BLaER1 treated with 17β-estradiol and CSF1 and Interleukin-3, amounts not matched to agents 10 nM and 100 nM (cell line): ENCODE results near the gene CHTF18.

Experiments used
- H3K27ac ChIP-seq, 11 experiments: shearing (Covaris generic); formaldehyde crosslinking; 2 replicates each; pipeline ENCODE4 v1.8.1; 2022
- H3K27me3 ChIP-seq, 11 experiments: shearing (Covaris generic); formaldehyde crosslinking; 2 replicates each; pipeline ENCODE4 v1.8.1; 2022
- H3K36me3 ChIP-seq, 11 experiments: shearing (Covaris generic); formaldehyde crosslinking; 2 replicates each; pipeline ENCODE4 v1.8.1; 2022
- H3K4me1 ChIP-seq, 10 experiments: shearing (Covaris generic); formaldehyde crosslinking; 2 replicates each; pipeline ENCODE4 v1.8.1; 2022
- H3K4me2 ChIP-seq, 11 experiments: shearing (Covaris generic); formaldehyde crosslinking; 2 replicates each; pipeline ENCODE4 v1.8.1; 2022
- H3K4me3 ChIP-seq, 10 experiments: shearing (Covaris generic); formaldehyde crosslinking; 2 replicates each; pipeline ENCODE4 v1.8.1; 2022
- H3K9ac ChIP-seq, 11 experiments: shearing (Covaris generic); formaldehyde crosslinking; 2 replicates each; pipeline ENCODE4 v1.8.1; 2022
- H3K9me3 ChIP-seq, 11 experiments: shearing (Covaris generic); formaldehyde crosslinking; replicated peaks in 1 of 11; 2 replicates each; pipeline ENCODE4 v1.8.1; 2022
- H4K20me1 ChIP-seq, 11 experiments: shearing (Covaris generic); formaldehyde crosslinking; 2 replicates each; pipeline ENCODE4 v1.8.1; 2022
- Cebpa-rat ChIP-seq, 11 experiments: shearing (Covaris generic); IDR thresholded peaks; 2 replicates each; pipeline ENCODE4 v1.8.1; 2022

Gene CHTF18

GRCh38 chr16:824601-825000 is 36.2 kb downstream of the CHTF18 start:
- no peaks in the 10 kb centered on the region for H3K36me3 ChIP-seq
- peak overlapping the region in 7 of 11 experiments; percentile 21 to 63 (median 53); a peak in 5 of 22 replicates for H3K9ac ChIP-seq
- peaks cover 0 to 9% (median 0%) of the 10 kb centered on the region in 11 experiments; a peak in 4 of 22 replicates for H4K20me1 ChIP-seq
- no peak overlapping the region; a peak in 1 of 20 replicates for H3K4me3 ChIP-seq
- H3K27me3 ChIP-seq = peaks cover 0 to 48% (median 0%) of the 10 kb centered on the region in 11 experiments; a peak in 8 of 22 replicates
- H3K27ac ChIP-seq = peak overlapping the region in 4 of 11 experiments; percentile 61 to 76 (median 68); a peak in 6 of 22 replicates
- no peak for TF ChIP-seq Cebpa-rat (IDR thresholded peaks at IDR 0.05)
- H3K4me2 ChIP-seq = peak overlapping the region; percentile 68 to 94 (median 80); a peak in 18 of 22 replicates
- H3K9me3 ChIP-seq = peaks cover 0 to 14% (median 0%) of the 10 kb centered on the region in 11 experiments; a peak in 7 of 22 replicates
- peaks cover 12 to 87% (median 71%) of the 10 kb centered on the region in 10 experiments for H3K4me1 ChIP-seq

- H4K20me1 ChIP-seq = peaks cover 0 to 9% (median 0%) of the 10 kb centered on the region in 11 experiments; a peak in 1 of 22 replicates
- H3K36me3 ChIP-seq = no peaks in the 10 kb centered on the region
- peak overlapping the region; percentile 6 to 53 (median 20); a peak in 13 of 20 replicates for H3K4me3 ChIP-seq
- H3K27me3 ChIP-seq = peaks cover 0 to 45% (median 0%) of the 10 kb centered on the region in 11 experiments; a peak in 8 of 22 replicates
- H3K4me2 ChIP-seq = peak overlapping the region; percentile 68 to 94 (median 80)
- H3K4me1 ChIP-seq = peaks cover 15 to 87% (median 71%) of the 10 kb centered on the region in 10 experiments
- H3K27ac ChIP-seq = peak overlapping the region in 6 of 11 experiments; percentile 30 to 76 (median 63); a peak in 11 of 22 replicates
- TF ChIP-seq Cebpa-rat (IDR thresholded peaks at IDR 0.05) = no peak
- peak overlapping the region in 10 of 11 experiments; percentile 6 to 63 (median 25); a peak in 16 of 22 replicates for H3K9ac ChIP-seq
- peaks cover 0 to 14% (median 0%) of the 10 kb centered on the region in 11 experiments; a peak in 7 of 22 replicates for H3K9me3 ChIP-seq
Measured at GRCh38 chr16:825341-826061, 37.1 kb downstream of the CHTF18 start.

GRCh38 chr16:827513-827912 is 39.1 kb downstream of the CHTF18 start:
- H3K4me2 ChIP-seq = peak overlapping the region in 9 of 11 experiments; percentile 34 to 83 (median 76); a peak in 16 of 22 replicates
- TF ChIP-seq Cebpa-rat (IDR thresholded peaks at IDR 0.05) = no peak
- peaks cover 0 to 43% (median 0%) of the 10 kb centered on the region in 11 experiments; a peak in 8 of 22 replicates for H3K27me3 ChIP-seq

GRCh38 chr16:828891-829290 is 40.5 kb downstream of the CHTF18 start:
- Histone ChIP-seq H3K4me2 (peak overlapping the region in 6 of 11 experiments; percentile 25 to 83 (median 78); a peak in 9 of 22 replicates), H3K9me3 (peaks cover 0 to 7% (median 0%) of the 10 kb centered on the region in 11 experiments; a peak in 4 of 22 replicates), H4K20me1 (peaks cover 0 to 9% (median 0%) of the 10 kb centered on the region in 11 experiments; a peak in 1 of 22 replicates), H3K27me3 (peaks cover 0 to 42% (median 0%) of the 10 kb centered on the region in 11 experiments; a peak in 8 of 22 replicates), H3K4me3 (no peak overlapping the region), H3K4me1 (peaks cover 31 to 86% (median 77%) of the 10 kb centered on the region in 10 experiments), H3K27ac (no peak overlapping the region), H3K9ac (0 out of 22 replicates have a peak overlapping the region, but pooled peaks of 1 of the 11 experiments have one; percentile 5), H3K36me3 (no peaks in the 10 kb centered on the region)
- no peak for TF ChIP-seq Cebpa-rat (IDR thresholded peaks at IDR 0.05)

More at GRCh38 chr16:827513-827912, 39.1 kb downstream of the CHTF18 start:
- H3K27ac ChIP-seq = peak overlapping the region in 3 of 11 experiments; percentile 48 to 68 (median 49); a peak in 4 of 22 replicates
- peaks cover 0 to 14% (median 0%) of the 10 kb centered on the region in 11 experiments; a peak in 7 of 22 replicates for H3K9me3 ChIP-seq
- H4K20me1 ChIP-seq = peaks cover 0 to 9% (median 0%) of the 10 kb centered on the region in 11 experiments; a peak in 1 of 22 replicates
- H3K4me3 ChIP-seq = no peak overlapping the region
- H3K4me1 ChIP-seq = peaks cover 31 to 86% (median 77%) of the 10 kb centered on the region in 10 experiments
- H3K36me3 ChIP-seq = no peaks in the 10 kb centered on the region
- H3K9ac ChIP-seq = no peak overlapping the region

GRCh38 chr16:830107-830870 is 41.9 kb downstream of the CHTF18 start:
- peaks cover 26 to 78% (median 64%) of the 10 kb centered on the region in 10 experiments for H3K4me1 ChIP-seq
- no peak for TF ChIP-seq Cebpa-rat (IDR thresholded peaks at IDR 0.05)
- H4K20me1 ChIP-seq = no peaks in the 10 kb centered on the region
- no peaks in the 10 kb centered on the region for H3K36me3 ChIP-seq
- peak overlapping the region in 4 of 10 experiments; percentile 22 to 32 (median 28); a peak in 5 of 20 replicates for H3K4me3 ChIP-seq
- H3K9me3 ChIP-seq = peaks cover 0 to 15% (median 7%) of the 10 kb centered on the region in 11 experiments; a peak in 14 of 22 replicates
- peak overlapping the region in 8 of 11 experiments; percentile 36 to 70 (median 67); a peak in 12 of 22 replicates for H3K9ac ChIP-seq
- peaks cover 0 to 31% (median 0%) of the 10 kb centered on the region in 11 experiments; a peak in 8 of 22 replicates for H3K27me3 ChIP-seq
- H3K27ac ChIP-seq = peak overlapping the region; percentile 43 to 76 (median 61); a peak in 13 of 22 replicates
- H3K4me2 ChIP-seq = peak overlapping the region; percentile 86 to 98 (median 93)

- H3K9ac ChIP-seq = peak overlapping the region; percentile 36 to 70 (median 67)
- no peaks in the 10 kb centered on the region; a peak in 1 of 22 replicates for H3K36me3 ChIP-seq
- H3K4me3 ChIP-seq = peak overlapping the region; percentile 9 to 32 (median 22); a peak in 14 of 20 replicates
- peaks cover 19 to 71% (median 57%) of the 10 kb centered on the region in 10 experiments for H3K4me1 ChIP-seq
- peak overlapping the region; percentile 43 to 76 (median 61) for H3K27ac ChIP-seq
- H3K27me3 ChIP-seq = peaks cover 0 to 23% (median 0%) of the 10 kb centered on the region in 11 experiments; a peak in 8 of 22 replicates
- no peak for TF ChIP-seq Cebpa-rat (IDR thresholded peaks at IDR 0.05)
- H3K4me2 ChIP-seq = peak overlapping the region; percentile 86 to 98 (median 93)
- H4K20me1 ChIP-seq = no peaks in the 10 kb centered on the region
- peaks cover 7 to 23% (median 14%) of the 10 kb centered on the region in 11 experiments for H3K9me3 ChIP-seq
Measured at GRCh38 chr16:830871-831570, 42.6 kb downstream of the CHTF18 start.

GRCh38 chr16:831571-832413 is 43.4 kb downstream of the CHTF18 start:
- Histone ChIP-seq H3K9ac (peak overlapping the region; percentile 36 to 70 (median 67); a peak in 21 of 22 replicates), H3K4me3 (peak overlapping the region in 9 of 10 experiments; percentile 9 to 32 (median 23); a peak in 10 of 20 replicates), H3K27ac (peak overlapping the region; percentile 43 to 76 (median 61)), H3K4me1 (peaks cover 19 to 66% (median 50%) of the 10 kb centered on the region in 10 experiments), H3K27me3 (peaks cover 0 to 16% (median 0%) of the 10 kb centered on the region in 11 experiments; a peak in 7 of 22 replicates), H3K36me3 (peaks cover 0 to 3% (median 0%) of the 10 kb centered on the region in 11 experiments; a peak in 1 of 22 replicates), H3K9me3 (peaks cover 15 to 30% (median 22%) of the 10 kb centered on the region in 11 experiments), H3K4me2 (peak overlapping the region; percentile 86 to 98 (median 93)), H4K20me1 (no peaks in the 10 kb centered on the region)
- no peak for TF ChIP-seq Cebpa-rat (IDR thresholded peaks at IDR 0.05)
